Natural killer cell (primary cell): Measurements from ENCODE around the gene ERGIC3. TPM values are rescaled to one million over a fixed set of nuclear protein-coding genes. Genes with fewer than 3 reads are reported as not detected.

Experiments used
- ATAC-seq, 3 donors: fragments of 150-1000 bp in 2 of 3; fragments of 200-7000 bp in 1 of 3; cut with Tn5 transposase; 1 replicate in 1 of 3; 2 replicates in 2 of 3; pipeline ENCODE4 v1.10.0; 2021; ENCODE audit warnings: mild to moderate bottlenecking in 2 of 3, moderate library complexity in 2 of 3
- DNase-seq, 2 donors: peaks; one replicate each; pipeline versions ENCODE4 v3.0.0 to v3.0.0-alpha.2; 2013 to 2021; ENCODE audit warnings: mixed read lengths in 1 of 2
- H3K27ac ChIP-seq: one replicate; pipeline ENCODE4 v1.5.1; 2013; ENCODE audit warnings: mild to moderate bottlenecking, low read length
- H3K27me3 ChIP-seq: one replicate; pipeline ENCODE4 v1.6.1; 2013; ENCODE audit warnings: low read length; ENCODE audit not compliant: control insufficient read depth, insufficient read depth
- H3K36me3 ChIP-seq: one replicate; pipeline ENCODE4 v1.6.1; 2013; ENCODE audit warnings: low read length; ENCODE audit not compliant: control insufficient read depth, insufficient read depth
- H3K4me1 ChIP-seq: one replicate; pipeline ENCODE4 v1.6.1; 2013; ENCODE audit warnings: low read length; ENCODE audit not compliant: control insufficient read depth, insufficient read depth
- H3K4me3 ChIP-seq: one replicate; pipeline ENCODE4 v1.5.1; 2013; ENCODE audit warnings: low read length
- H3K9me3 ChIP-seq: one replicate; pipeline ENCODE4 v1.6.1; 2013; ENCODE audit warnings: low read length; ENCODE audit not compliant: control insufficient read depth, insufficient read depth
- H3K27ac Mint-ChIP-seq, 2 donors: one replicate each; pipeline ENCODE4 v1.8.0; 2022; ENCODE audit warnings: mild to moderate bottlenecking in 2 of 2, mixed read lengths in 2 of 2, moderate library complexity in 1 of 2
- H3K27me3 Mint-ChIP-seq, 2 donors: one replicate each; pipeline ENCODE4 v1.8.0; 2022; ENCODE audit warnings: low read depth in 2 of 2, mixed read lengths in 2 of 2
- H3K36me3 Mint-ChIP-seq: one replicate; pipeline ENCODE4 v1.8.0; 2022; ENCODE audit warnings: mixed read lengths
- H3K4me1 Mint-ChIP-seq, 2 donors: one replicate each; pipeline ENCODE4 v1.8.0; 2022; ENCODE audit warnings: mixed read lengths in 2 of 2
- H3K4me3 Mint-ChIP-seq: one replicate; pipeline ENCODE4 v1.8.0; 2022; ENCODE audit warnings: mild to moderate bottlenecking, moderate library complexity, mixed read lengths
- H3K9me3 Mint-ChIP-seq, 2 donors: one replicate each; pipeline ENCODE4 v1.8.0; 2022; ENCODE audit warnings: mixed read lengths in 2 of 2
- CTCF ChIP-seq: fragments of 200-600 bp; IDR thresholded peaks from one replicate; pipeline ENCODE4 v1.8.0; 2022; ENCODE audit warnings: antibody characterized with exemption
- WGBS: methylation state at CpG from one replicate; pipeline ENCODE4 v1.1.7; 2013; ENCODE audit warnings: missing lambda C conversion rate; ENCODE audit not compliant: insufficient coverage; 5-methylcytosine and 5-hydroxymethylcytosine counted together
- intact Hi-C: fragments of 100-400 bp; cut with micrococcal nuclease; formaldehyde crosslinking; loops from one replicate; pipeline ENCODE4 v1.14.2; 2022
- total RNA-seq, 4 donors: library from RNA; stranded (reverse); fragments of 120-200 nt in 1 of 4; gene quantifications; one replicate each; pipeline versions ENCODE4 v1.2.3 to v1.2.4, GENCODE V29; 2013 to 2022

The ERGIC3 gene
- total RNA-seq, 3 donors from 2014 or later (not counting 1 experiment from before 2014, with no cell fraction given) = 128 to 130 (median 129) TPM

DNA sequence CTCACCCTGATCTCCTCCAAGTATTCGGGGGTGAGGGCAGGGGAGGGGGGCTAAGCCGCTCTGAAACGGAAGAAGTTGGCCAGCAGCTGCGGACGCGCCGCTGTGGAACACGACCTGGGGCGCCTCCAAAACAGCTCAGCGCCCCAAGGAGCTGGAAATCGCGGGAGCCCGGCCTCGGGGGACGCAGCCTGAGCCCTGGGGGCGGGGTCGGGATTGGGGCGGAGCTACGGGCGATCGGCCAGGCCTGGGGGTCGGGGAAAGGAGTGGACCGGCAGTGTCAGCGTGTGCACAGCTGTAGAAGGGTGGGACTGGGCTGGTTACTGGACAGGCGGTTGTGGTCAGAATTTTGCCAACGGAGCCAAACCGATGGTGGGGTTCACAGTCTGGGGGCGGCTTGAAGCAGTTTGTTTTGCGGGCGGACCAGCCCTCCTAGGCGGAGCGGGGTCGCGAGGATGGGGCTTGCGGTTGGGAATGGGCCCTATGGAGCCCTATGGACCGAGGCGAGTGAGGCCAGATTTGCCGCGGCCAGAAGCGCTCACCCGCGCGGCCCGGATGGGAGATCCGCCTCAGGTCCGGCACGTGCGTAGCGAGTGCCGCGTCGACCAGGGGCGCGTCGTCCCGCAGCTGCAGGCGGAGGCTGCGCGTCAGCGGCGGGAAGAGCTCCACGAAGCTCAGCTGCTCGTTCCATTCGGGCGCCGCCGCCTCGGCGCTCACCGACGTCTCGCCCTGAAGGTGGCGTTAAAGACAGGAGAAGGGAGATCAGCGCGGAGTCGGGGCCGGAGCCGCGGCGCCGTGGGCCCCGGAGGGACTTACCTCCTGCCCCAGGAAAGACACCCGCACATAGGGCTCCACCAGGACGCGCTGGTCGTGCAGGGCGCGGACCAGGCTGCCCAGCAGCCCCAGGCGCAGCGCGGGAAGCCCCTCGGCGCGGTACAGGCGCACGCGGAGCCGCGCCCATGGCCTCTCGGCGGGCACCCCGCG is 59.4 kb downstream of the ERGIC3 start:
- H3K36me3 Mint-ChIP-seq = no peaks in the 10 kb centered on the region
- DNase-seq (peak; percentile 61 to 91), ATAC-seq (peak; percentile 83 to 88 (median 86))
- no peak overlapping the region for H3K27ac ChIP-seq
- WGBS = 1% methylated on average over 103 of the region's 103 CpGs
- peak; percentile 45 for TF ChIP-seq CTCF
- peaks cover 24 to 37% of the 10 kb centered on the region in 2 donors for H3K27me3 Mint-ChIP-seq
- H3K4me1 ChIP-seq = peaks cover 19% of the 10 kb centered on the region
- H3K9me3 Mint-ChIP-seq = no peaks in the 10 kb centered on the region
- H3K4me3 Mint-ChIP-seq = peak overlapping the region; percentile 76
- H3K36me3 ChIP-seq = no peaks in the 10 kb centered on the region
- intact Hi-C loops = loop anchor here (1.0 to 5.0 kb wide), 4 partner anchors 18 to 281 kb away; partner anchors contain the start of genes NFS1, RBM39 and ROMO1
- H3K4me3 ChIP-seq = peak overlapping the region; percentile 48
- H3K4me1 Mint-ChIP-seq = peaks cover 0 to 12% of the 10 kb centered on the region in 2 donors
- peak overlapping the region in 1 of 2 donors; percentile 75 for H3K27ac Mint-ChIP-seq
- no peaks in the 10 kb centered on the region for H3K9me3 ChIP-seq
- H3K27me3 ChIP-seq = peaks cover 20% of the 10 kb centered on the region

DNA sequence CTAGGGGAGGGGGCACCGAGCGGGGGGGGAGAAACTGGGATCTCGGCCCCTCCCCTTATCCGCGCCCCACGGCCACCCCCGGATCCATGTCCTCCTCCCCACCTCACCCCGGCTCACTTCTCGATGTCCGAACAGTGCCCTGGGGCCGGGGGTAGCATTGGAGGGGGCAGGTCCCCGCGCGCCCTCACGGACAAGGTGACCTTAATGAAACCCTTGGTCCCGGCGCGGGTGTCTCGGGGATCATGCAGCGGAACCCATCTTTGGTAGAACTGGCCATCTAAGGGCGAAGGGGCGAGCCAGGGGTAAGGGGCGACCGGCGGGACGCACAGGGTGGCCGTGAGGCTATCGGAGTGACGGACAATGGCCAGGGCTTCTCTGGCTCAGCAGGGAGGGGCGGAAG is 60.1 kb downstream of the ERGIC3 start:
- no peak for TF ChIP-seq CTCF
- ATAC-seq (no peak), DNase-seq (no peak)
- Histone ChIP-seq H3K27ac (no peak overlapping the region), H3K4me3 (no peak overlapping the region), H3K27me3 (peaks cover 20% of the 10 kb centered on the region), H3K4me1 (peaks cover 19% of the 10 kb centered on the region), H3K36me3 (no peaks in the 10 kb centered on the region), H3K9me3 (no peaks in the 10 kb centered on the region)
- intact Hi-C loops = loop anchor here (1.0 to 5.0 kb wide), 4 partner anchors 17 to 280 kb away; partner anchors contain the start of genes NFS1, RBM39 and ROMO1
- H3K27ac Mint-ChIP-seq = peak overlapping the region in 1 of 2 donors; percentile 75
- H3K9me3 Mint-ChIP-seq = no peaks in the 10 kb centered on the region
- peak overlapping the region; percentile 28 for H3K4me3 Mint-ChIP-seq
- H3K4me1 Mint-ChIP-seq = peaks cover 0 to 12% of the 10 kb centered on the region in 2 donors
- H3K36me3 Mint-ChIP-seq = no peaks in the 10 kb centered on the region
- 38% methylated on average over 30 of the region's 30 CpGs for WGBS
- H3K27me3 Mint-ChIP-seq = peaks cover 17 to 36% of the 10 kb centered on the region in 2 donors

DNA sequence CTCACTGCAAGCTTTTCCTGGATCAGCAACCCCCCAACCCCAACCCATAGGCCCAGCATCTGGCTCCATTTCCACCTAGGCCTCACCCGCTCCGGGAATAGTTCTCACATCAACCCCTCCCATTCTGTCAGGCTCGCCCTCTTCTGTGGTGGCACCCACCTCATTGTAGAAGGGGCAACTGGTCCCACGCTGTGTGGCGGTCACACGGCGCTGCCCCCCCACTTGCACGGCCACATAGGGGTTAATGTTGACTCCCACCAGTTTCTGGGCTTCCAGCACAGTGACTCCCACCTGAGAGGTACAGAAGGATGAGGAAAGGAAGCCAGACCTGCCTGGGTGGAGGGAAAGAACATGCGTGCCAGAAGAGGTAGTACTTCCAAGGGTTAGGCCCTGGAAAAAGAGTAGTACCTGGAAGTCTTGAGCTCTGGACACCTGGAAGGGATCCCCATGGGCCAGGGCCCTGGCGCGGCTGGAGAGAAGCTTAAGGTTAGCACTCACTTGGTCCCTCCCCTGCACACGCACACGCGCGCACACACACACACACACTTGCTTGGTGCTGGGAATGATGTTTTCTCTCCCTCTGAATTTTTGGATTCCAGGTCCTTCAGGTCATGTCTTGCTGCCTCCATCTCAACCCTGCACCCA is 61.1 kb downstream of the ERGIC3 start:
- H3K27ac ChIP-seq = no peak overlapping the region
- peaks cover 20% of the 10 kb centered on the region for H3K27me3 ChIP-seq
- no peak for DNase-seq
- H3K4me3 Mint-ChIP-seq = peak overlapping the region; percentile 76
- H3K9me3 ChIP-seq = no peaks in the 10 kb centered on the region
- peaks cover 0 to 12% of the 10 kb centered on the region in 2 donors for H3K4me1 Mint-ChIP-seq
- H3K36me3 Mint-ChIP-seq = no peaks in the 10 kb centered on the region
- ATAC-seq = no peak
- H3K27ac Mint-ChIP-seq = peak overlapping the region in 1 of 2 donors; percentile 31
- 94% methylated on average over 15 of the region's 15 CpGs for WGBS
- no peak overlapping the region for H3K4me3 ChIP-seq
- H3K36me3 ChIP-seq = no peaks in the 10 kb centered on the region
- H3K9me3 Mint-ChIP-seq = no peaks in the 10 kb centered on the region
- peaks cover 19% of the 10 kb centered on the region for H3K4me1 ChIP-seq
- H3K27me3 Mint-ChIP-seq = peaks cover 7 to 26% of the 10 kb centered on the region in 2 donors
- intact Hi-C loops = loop anchor here (5.0 kb wide), 2 partner anchors 139 to 279 kb away; partner anchors contain the start of gene RBM39
- TF ChIP-seq CTCF = no peak
